ENCODE measurements around the gene GPAT3. TPM values are rescaled to one million over a fixed set of nuclear protein-coding genes. Genes with fewer than 3 reads are reported as not detected.

Gene GPAT3
- total and polyA plus RNA-seq, 3 donors from 2014 or later, result 5.7 to 16.2 (median 6.4) TPM

DNA sequence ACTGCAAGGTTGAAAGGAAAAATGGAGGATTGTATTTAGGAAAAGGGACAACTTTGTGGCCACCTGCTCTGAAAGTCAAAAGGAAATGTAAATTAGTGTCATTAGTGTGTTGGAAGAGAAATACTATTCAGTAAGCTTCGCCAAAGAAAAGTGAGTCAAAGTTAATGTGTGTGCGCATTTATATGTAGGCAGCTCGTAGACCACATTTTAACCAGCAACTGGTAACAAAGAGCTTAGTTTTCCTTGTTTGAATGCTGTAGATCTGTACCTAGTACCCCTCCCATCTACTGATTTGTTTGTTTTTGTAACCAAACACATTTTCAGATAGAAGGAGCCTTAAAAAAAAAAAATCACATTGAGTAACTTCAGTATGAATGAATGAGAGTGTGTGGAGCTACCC, 69.3 kb downstream of the GPAT3 start:
- intact Hi-C loops (cut with DNase I; ENCODE audit: low total_unique reads), result no loop called here
- Histone ChIP-seq H3K27me3 (no peaks in the 10 kb centered on the region), H3K4me1 (no peaks in the 10 kb centered on the region), H3K9me3 (no peaks in the 10 kb centered on the region), H3K4me3 (no peak overlapping the region), H3K27ac (no peak overlapping the region), H3K36me3 (ENCODE audit: low read depth, missing control alignments) (no peaks in the 10 kb centered on the region)
- WGBS, 2 donors, result 59 to 73% methylated on average over 3 of the region's 3 CpGs
- no peak for DNase-seq
- TF ChIP-seq POLR2A (IDR thresholded peaks at IDR 0.05) (no peak), CTCF (IDR thresholded peaks at IDR 0.05) (no peak)

- Histone ChIP-seq H3K27me3 (no peaks in the 10 kb centered on the region), H3K4me1 (no peaks in the 10 kb centered on the region), H3K9me3 (no peaks in the 10 kb centered on the region), H3K4me3 (no peak overlapping the region), H3K27ac (no peak overlapping the region), H3K36me3 (ENCODE audit: low read depth, missing control alignments) (no peaks in the 10 kb centered on the region)
- intact Hi-C loops (cut with DNase I; ENCODE audit: low total_unique reads), result no loop called here
- TF ChIP-seq CTCF (IDR thresholded peaks at IDR 0.05) (no peak), POLR2A (IDR thresholded peaks at IDR 0.05) (no peak)
- DNase-seq, result no peak
- 84 to 86% methylated on average over 3 of the region's 3 CpGs for WGBS, 2 donors
Measured at GRCh38 chr4:83605744-83606172, 69.8 kb downstream of the GPAT3 start.

GRCh38 chr4:83606460-83606859, 70.6 kb downstream of the GPAT3 start:
- TF ChIP-seq POLR2A (IDR thresholded peaks at IDR 0.05) (no peak), CTCF (IDR thresholded peaks at IDR 0.05) (no peak)
- no peaks in the 10 kb centered on the region for H3K36me3 ChIP-seq (ENCODE audit: low read depth, missing control alignments)
- intact Hi-C loops (cut with DNase I; ENCODE audit: low total_unique reads), result no loop called here
- H3K4me3 ChIP-seq, result no peak overlapping the region
- H3K27me3 ChIP-seq, result no peaks in the 10 kb centered on the region
- H3K9me3 ChIP-seq, result no peaks in the 10 kb centered on the region
- H3K27ac ChIP-seq, result no peak overlapping the region
- no peaks in the 10 kb centered on the region for H3K4me1 ChIP-seq
- no peak for DNase-seq

DNA sequence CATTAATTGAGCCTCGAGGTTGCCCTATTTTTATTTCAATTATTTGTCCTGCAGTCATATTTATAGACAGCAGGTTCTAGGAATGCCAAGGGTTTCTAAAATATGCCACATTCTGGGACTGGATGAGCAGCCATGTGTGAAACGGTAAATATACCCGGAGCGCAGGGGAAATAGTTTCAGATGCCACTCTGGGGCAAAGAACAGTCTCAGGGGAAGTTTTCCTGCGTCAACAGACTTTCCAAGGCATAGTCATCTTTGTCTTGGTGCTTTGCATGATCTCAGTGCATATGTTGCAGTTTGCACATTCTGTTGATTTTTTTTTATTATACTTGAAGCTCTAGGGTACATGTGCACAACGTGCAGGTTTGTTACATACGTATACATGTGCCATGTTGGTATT, 71.0 kb downstream of the GPAT3 start:
- H3K4me1 ChIP-seq, result no peaks in the 10 kb centered on the region
- 45 to 61% methylated on average over 7 of the region's 7 CpGs for WGBS, 2 donors
- no peak for DNase-seq

More for the DNA sequence above, 71.0 kb downstream of the GPAT3 start:
- no peak for TF ChIP-seq CTCF (IDR thresholded peaks at IDR 0.05)
- no peak for TF ChIP-seq POLR2A (IDR thresholded peaks at IDR 0.05)
- Histone ChIP-seq H3K4me3 (no peak overlapping the region), H3K27ac (no peak overlapping the region), H3K9me3 (no peaks in the 10 kb centered on the region), H3K36me3 (ENCODE audit: low read depth, missing control alignments) (no peaks in the 10 kb centered on the region), H3K27me3 (no peaks in the 10 kb centered on the region)
- intact Hi-C loops (cut with DNase I; ENCODE audit: low total_unique reads), result no loop called here

Data from testis (tissue), 3 donors.